Uterus (tissue), 4 donors: ENCODE results near the gene GOLGA7B. TPM values are rescaled to one million over a fixed set of nuclear protein-coding genes. Genes with fewer than 3 reads are reported as not detected.
"Not testable (repeated sequence)": the region's sequence is repeated elsewhere in the genome, so short reads cannot be mapped to it uniquely, and the experiment has no call there.

Experiments
- DNase-seq, 2 donors: peaks; one replicate each; pipeline ENCODE4 v3.0.0-alpha.2; 2019 to 2020
- H3K27ac ChIP-seq, 2 donors: fragments of 200-600 bp; sonication (generic); 1 replicate in 1 of 2; 2 replicates in 1 of 2; pipeline ENCODE4 v1.5.1; 2016 to 2018
- H3K27me3 ChIP-seq, 2 donors: fragments of 200-600 bp; sonication (generic); one replicate each; pipeline ENCODE4 v1.5.1; 2018 to 2019; ENCODE audit warnings: control low read depth in 1 of 2
- H3K36me3 ChIP-seq, 2 donors: fragments of 200-600 bp; sonication (generic); one replicate each; pipeline ENCODE4 v1.5.1; 2019; ENCODE audit warnings: control low read depth in 1 of 2
- H3K4me1 ChIP-seq, 2 donors: fragments of 200-600 bp; sonication (generic); one replicate each; pipeline ENCODE4 v1.5.1; 2018 to 2019; ENCODE audit warnings: control low read depth in 1 of 2
- H3K4me3 ChIP-seq, 2 donors: fragments of 200-600 bp; sonication (generic); 1 replicate in 1 of 2; 2 replicates in 1 of 2; pipeline ENCODE4 v1.5.1; 2018 to 2019; ENCODE audit warnings: mild to moderate bottlenecking in 1 of 2
- H3K9me3 ChIP-seq, 2 donors: fragments of 200-600 bp; sonication (generic); one replicate each; pipeline ENCODE4 v1.5.1; 2019; ENCODE audit warnings: control low read depth in 1 of 2
- POLR2A ChIP-seq, 2 donors: fragments of 450-650 bp; IDR thresholded peaks; one replicate each; pipeline ENCODE4 v1.6.1; 2016; ENCODE audit warnings: antibody characterized with exemption in 2 of 2, mild to moderate bottlenecking in 1 of 2, moderate library complexity in 1 of 2
- intact Hi-C: fragments of 100-400 bp; cut with DNase I; formaldehyde crosslinking; loops from one replicate; pipeline ENCODE4 v1.15.1; 2023; ENCODE audit warnings: low total_unique reads
- total RNA-seq, 4 donors: library from RNA; depleted of rRNA in 3 of 4; stranded (reverse); fragments of >200 nt in 3 of 4; gene quantifications; one replicate each; pipeline versions ENCODE4 v1.1.0 to v1.2.4, GENCODE V29; 2014 to 2023
- TF ChIP-seq, protein P1 (sequence below), 4 experiments: fragments of 200-600 bp in 2 of 4; fragments of 450-650 bp in 2 of 4; sonication (generic) in 2 of 4; IDR thresholded peaks; one replicate each; pipeline ENCODE4 v1.5.1; 2016 to 2019; ENCODE audit warnings: antibody characterized with exemption in 4 of 4, mild to moderate bottlenecking in 2 of 4, moderate library complexity in 1 of 4
- donor health status: DM: yes; HTN: yes; CAD: no.

GOLGA7B gene
- total RNA-seq, 4 donors from 2014 or later = 0.09 to 3.1 TPM; not detected in 2

DNA sequence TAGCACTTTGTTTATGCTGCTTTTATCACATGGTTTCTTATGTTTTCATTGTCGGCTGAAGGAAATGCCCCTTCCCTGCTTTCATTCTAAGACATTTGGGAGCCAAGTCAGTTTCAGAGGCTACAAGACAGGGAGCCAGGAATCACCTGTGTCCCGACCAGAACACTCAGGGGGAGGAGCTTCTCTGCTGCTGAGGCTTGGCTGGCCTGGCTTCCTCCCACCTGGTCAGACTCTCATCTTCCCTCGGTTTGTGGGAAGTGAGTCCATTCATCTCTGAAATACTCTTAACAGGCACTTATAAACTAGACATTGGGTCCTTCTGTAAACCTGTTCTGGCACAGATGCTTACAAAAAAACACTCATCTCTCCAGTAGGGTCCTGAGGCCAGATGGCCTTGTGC lies 19.6 kb upstream of the GOLGA7B start:
- no peaks in the 10 kb centered on the region for H3K36me3 ChIP-seq
- H3K9me3 ChIP-seq = no peaks in the 10 kb centered on the region
- no peak overlapping the region for H3K27ac ChIP-seq
- intact Hi-C loops = no loop called here
- no peaks in the 10 kb centered on the region for H3K4me1 ChIP-seq
- H3K27me3 ChIP-seq = no peaks in the 10 kb centered on the region
- no peak overlapping the region for H3K4me3 ChIP-seq
- DNase-seq = no peak
- TF ChIP-seq POLR2A (IDR thresholded peaks at IDR 0.05) = no peak
- TF ChIP-seq, protein P1, sequence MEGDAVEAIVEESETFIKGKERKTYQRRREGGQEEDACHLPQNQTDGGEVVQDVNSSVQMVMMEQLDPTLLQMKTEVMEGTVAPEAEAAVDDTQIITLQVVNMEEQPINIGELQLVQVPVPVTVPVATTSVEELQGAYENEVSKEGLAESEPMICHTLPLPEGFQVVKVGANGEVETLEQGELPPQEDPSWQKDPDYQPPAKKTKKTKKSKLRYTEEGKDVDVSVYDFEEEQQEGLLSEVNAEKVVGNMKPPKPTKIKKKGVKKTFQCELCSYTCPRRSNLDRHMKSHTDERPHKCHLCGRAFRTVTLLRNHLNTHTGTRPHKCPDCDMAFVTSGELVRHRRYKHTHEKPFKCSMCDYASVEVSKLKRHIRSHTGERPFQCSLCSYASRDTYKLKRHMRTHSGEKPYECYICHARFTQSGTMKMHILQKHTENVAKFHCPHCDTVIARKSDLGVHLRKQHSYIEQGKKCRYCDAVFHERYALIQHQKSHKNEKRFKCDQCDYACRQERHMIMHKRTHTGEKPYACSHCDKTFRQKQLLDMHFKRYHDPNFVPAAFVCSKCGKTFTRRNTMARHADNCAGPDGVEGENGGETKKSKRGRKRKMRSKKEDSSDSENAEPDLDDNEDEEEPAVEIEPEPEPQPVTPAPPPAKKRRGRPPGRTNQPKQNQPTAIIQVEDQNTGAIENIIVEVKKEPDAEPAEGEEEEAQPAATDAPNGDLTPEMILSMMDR (IDR thresholded peaks at IDR 0.05) = no peak

DNA sequence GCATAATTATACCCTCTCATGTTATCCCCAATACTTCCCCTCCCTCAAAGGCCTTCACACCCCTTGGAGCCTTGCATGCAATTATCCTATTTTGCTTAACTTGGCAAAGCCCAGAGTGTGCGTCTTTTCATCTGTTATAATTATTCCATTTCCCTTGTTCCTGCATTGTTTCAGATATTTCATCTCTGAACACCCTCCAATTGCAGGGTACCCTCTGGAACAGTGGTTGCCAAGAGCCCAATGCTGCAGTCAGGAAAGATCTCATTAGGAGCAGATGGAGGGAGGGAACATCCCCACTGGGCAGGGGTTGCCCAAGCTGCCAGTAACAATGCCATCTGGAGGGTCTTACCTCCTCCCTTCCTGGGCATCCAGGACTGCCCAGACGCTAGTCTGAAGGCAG lies 18.4 kb upstream of the GOLGA7B start:
- intact Hi-C loops = no loop called here
- DNase-seq = no peak
- TF ChIP-seq, protein P1 (IDR thresholded peaks at IDR 0.05) = no peak
- no peak for TF ChIP-seq POLR2A (IDR thresholded peaks at IDR 0.05)
- no peak overlapping the region for H3K4me3 ChIP-seq
- no peaks in the 10 kb centered on the region for H3K9me3 ChIP-seq
- H3K27ac ChIP-seq = no peak overlapping the region
- no peaks in the 10 kb centered on the region for H3K36me3 ChIP-seq
- H3K4me1 ChIP-seq = no peaks in the 10 kb centered on the region
- H3K27me3 ChIP-seq = no peaks in the 10 kb centered on the region

- Histone ChIP-seq H3K4me3 (no peak overlapping the region), H3K4me1 (no peaks in the 10 kb centered on the region), H3K36me3 (no peaks in the 10 kb centered on the region), H3K9me3 (no peaks in the 10 kb centered on the region), H3K27me3 (no peaks in the 10 kb centered on the region), H3K27ac (no peak overlapping the region)
- no peak for TF ChIP-seq POLR2A (IDR thresholded peaks at IDR 0.05)
- TF ChIP-seq, protein P1 (IDR thresholded peaks at IDR 0.05) = no peak
- no peak for DNase-seq
- intact Hi-C loops = no loop called here
These were observed 13.2 kb upstream of the GOLGA7B start for GRCh38 chr10:97836446-97836845.

GRCh38 chr10:97838091-97838490 lies 11.6 kb upstream of the GOLGA7B start:
- Histone ChIP-seq H3K4me3 (no peak overlapping the region), H3K4me1 (no peaks in the 10 kb centered on the region), H3K27me3 (no peaks in the 10 kb centered on the region), H3K36me3 (no peaks in the 10 kb centered on the region), H3K27ac (no peak overlapping the region), H3K9me3 (no peaks in the 10 kb centered on the region)
- TF ChIP-seq, protein P1 (IDR thresholded peaks at IDR 0.05) = no peak
- TF ChIP-seq POLR2A (IDR thresholded peaks at IDR 0.05) = no peak
- DNase-seq = no peak
- intact Hi-C loops = no loop called here

DNA sequence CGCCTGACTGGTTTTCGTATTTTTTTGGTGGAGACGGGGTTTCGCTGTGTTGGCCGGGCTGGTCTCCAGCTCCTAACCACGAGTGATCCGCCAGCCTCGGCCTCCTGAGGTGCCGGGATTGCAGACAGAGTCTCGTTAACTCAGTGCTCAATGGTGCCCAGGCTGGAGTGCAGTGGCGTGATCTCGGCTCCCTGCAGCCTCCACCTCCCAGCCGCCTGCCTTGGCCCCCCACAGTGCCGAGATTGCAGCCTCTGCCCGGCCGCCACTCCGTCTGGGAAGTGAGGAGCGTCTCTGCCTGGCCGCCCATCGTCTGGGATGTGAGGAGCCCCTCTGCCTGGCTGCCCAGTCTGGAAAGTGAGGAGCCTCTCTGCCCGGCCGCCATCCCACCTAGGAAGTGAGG lies 8.5 kb upstream of the GOLGA7B start:
- H3K27ac ChIP-seq, H3K36me3 ChIP-seq, DNase-seq, intact Hi-C loops, H3K27me3 ChIP-seq, H3K4me1 ChIP-seq, H3K4me3 ChIP-seq, H3K9me3 ChIP-seq: not testable (repeated sequence)

DNA sequence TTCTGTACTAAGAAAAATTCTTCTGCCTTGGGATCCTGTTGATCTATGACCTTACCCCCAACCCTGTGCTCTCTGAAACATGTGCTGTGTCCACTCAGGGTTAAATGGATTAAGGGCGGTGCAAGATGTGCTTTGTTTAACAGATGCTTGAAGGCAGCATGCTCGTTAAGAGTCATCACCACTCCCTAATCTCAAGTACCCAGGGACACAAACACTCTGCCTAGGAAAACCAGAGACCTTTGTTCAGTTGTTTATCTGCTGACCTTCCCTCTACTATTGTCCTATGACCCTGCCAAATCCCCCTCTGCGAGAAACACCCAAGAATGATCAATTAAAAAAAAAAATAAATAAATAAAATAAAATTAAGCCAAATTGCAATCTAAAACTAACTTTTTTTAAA lies 7.5 kb upstream of the GOLGA7B start:
- H3K4me3 ChIP-seq, H3K36me3 ChIP-seq, H3K4me1 ChIP-seq, H3K27me3 ChIP-seq, intact Hi-C loops, DNase-seq, H3K9me3 ChIP-seq, H3K27ac ChIP-seq: not testable (repeated sequence)
